Measurements from ENCODE around the gene HAUS1.

DNA sequence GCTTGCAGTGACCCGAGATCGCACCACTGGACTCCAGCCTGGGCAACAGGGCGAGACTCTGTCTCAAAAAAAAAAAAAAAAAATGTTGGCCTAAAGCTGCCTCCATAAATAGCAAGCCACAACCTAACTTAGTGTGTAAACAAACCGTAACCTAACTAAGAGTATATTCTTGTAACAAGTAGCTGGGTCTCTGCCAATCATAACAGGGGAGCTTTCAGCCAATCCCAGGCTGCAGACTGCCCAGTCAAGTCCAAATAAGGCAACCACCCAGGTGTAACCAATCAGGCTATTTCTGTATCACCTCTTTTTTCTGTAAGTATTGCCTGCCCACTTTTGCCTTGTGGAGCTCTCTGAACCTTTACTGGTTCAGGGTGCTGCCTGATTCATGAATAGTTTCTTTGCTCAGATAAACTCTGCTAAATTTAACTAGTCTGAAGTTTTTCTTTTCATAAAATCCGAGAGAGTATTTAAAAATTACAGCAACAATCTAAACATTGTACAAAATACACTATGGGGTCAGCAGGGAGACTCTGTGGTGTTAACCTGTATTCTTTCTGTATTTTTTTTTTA, 36.7 kb upstream of the HAUS1 start:
- no peak for TF ChIP-seq POLR2A (IDR thresholded peaks at IDR 0.05)
- TF ChIP-seq, protein P1, sequence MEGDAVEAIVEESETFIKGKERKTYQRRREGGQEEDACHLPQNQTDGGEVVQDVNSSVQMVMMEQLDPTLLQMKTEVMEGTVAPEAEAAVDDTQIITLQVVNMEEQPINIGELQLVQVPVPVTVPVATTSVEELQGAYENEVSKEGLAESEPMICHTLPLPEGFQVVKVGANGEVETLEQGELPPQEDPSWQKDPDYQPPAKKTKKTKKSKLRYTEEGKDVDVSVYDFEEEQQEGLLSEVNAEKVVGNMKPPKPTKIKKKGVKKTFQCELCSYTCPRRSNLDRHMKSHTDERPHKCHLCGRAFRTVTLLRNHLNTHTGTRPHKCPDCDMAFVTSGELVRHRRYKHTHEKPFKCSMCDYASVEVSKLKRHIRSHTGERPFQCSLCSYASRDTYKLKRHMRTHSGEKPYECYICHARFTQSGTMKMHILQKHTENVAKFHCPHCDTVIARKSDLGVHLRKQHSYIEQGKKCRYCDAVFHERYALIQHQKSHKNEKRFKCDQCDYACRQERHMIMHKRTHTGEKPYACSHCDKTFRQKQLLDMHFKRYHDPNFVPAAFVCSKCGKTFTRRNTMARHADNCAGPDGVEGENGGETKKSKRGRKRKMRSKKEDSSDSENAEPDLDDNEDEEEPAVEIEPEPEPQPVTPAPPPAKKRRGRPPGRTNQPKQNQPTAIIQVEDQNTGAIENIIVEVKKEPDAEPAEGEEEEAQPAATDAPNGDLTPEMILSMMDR (IDR thresholded peaks at IDR 0.05), result no peak
